Measurements from ENCODE around the gene CHRNA4.

- no peak for TF ChIP-seq CTCF (IDR thresholded peaks at IDR 0.05)
- TF ChIP-seq POLR2A (IDR thresholded peaks at IDR 0.05): no peak
Measured at GRCh38 chr20:63297796-63298572, 63.2 kb downstream of the CHRNA4 start.

All from right lobe of liver (tissue), 4 donors.